Right lobe of liver (tissue), 4 donors: ENCODE data around the gene RASGRP3.

ENCODE experiments used
- CTCF ChIP-seq, 4 donors: fragments of 200-600 bp in 3 of 4; fragments of 450-650 bp in 1 of 4; IDR thresholded peaks; one replicate each; pipeline versions ENCODE4 v1.5.1 to v1.8.0; 2016 to 2022; ENCODE audit warnings: antibody characterized with exemption in 4 of 4, mild to moderate bottlenecking in 2 of 4
- POLR2A ChIP-seq: fragments of 450-650 bp; IDR thresholded peaks from one replicate; pipeline ENCODE4 v1.6.1; 2017; ENCODE audit warnings: antibody characterized with exemption, mild to moderate bottlenecking
- donor health status: DM: no; HTN: no; CAD: no.
- donor health status: DM: no; HTN: no; CAD: no.
- donor health status: DM: no; HTN: yes; CAD: no.

GRCh38 chr2:33443274-33443829, 33.1 kb upstream of the RASGRP3 start:
- TF ChIP-seq CTCF (IDR thresholded peaks at IDR 0.05) (no peak), POLR2A (no peak)
